Epithelial cell of esophagus (primary cell): ENCODE results near the gene WDFY1.

Experiments used
- DNase-seq: peaks from one replicate; pipeline ENCODE4 v3.0.0; 2010; ENCODE audit warnings: low read depth
- H3K4me3 ChIP-seq: 2 replicates; pipeline ENCODE4 v1.5.1; 2011; ENCODE audit warnings: mild to moderate bottlenecking, low read length, control low read depth
- TF ChIP-seq, protein P1 (sequence below): IDR thresholded peaks from 2 replicates; pipeline ENCODE4 v1.5.1; 2011; ENCODE audit warnings: low read depth, mild to moderate bottlenecking, low read length, control low read depth, inconsistent platforms; ENCODE audit not compliant: insufficient read depth; ENCODE audit errors: missing control alignments

The WDFY1 gene

DNA sequence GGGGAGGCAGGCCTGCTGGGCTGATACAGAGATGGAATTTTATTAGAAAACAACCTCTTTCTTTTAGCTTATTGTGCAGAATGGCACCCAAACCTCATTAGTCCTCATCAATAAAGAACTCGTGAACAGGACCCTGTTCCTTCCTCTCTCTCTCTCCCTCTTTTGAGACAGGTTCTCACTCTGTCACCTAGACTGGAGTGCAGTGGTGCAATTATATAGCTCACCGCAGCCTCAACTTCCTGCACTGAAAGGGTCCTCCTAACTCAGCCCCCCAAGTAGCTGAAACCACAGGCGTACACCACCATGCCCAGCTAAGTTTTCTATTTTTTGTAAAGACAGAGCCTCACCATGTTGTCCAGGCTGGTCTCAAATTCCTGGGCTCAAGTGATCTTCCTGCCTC, 86.1 kb downstream of the WDFY1 start:
- TF ChIP-seq, protein P1, sequence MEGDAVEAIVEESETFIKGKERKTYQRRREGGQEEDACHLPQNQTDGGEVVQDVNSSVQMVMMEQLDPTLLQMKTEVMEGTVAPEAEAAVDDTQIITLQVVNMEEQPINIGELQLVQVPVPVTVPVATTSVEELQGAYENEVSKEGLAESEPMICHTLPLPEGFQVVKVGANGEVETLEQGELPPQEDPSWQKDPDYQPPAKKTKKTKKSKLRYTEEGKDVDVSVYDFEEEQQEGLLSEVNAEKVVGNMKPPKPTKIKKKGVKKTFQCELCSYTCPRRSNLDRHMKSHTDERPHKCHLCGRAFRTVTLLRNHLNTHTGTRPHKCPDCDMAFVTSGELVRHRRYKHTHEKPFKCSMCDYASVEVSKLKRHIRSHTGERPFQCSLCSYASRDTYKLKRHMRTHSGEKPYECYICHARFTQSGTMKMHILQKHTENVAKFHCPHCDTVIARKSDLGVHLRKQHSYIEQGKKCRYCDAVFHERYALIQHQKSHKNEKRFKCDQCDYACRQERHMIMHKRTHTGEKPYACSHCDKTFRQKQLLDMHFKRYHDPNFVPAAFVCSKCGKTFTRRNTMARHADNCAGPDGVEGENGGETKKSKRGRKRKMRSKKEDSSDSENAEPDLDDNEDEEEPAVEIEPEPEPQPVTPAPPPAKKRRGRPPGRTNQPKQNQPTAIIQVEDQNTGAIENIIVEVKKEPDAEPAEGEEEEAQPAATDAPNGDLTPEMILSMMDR, result no peak
- DNase-seq, result no peak
- no peak overlapping the region for H3K4me3 ChIP-seq

GRCh38 chr2:223856584-223856983, 88.6 kb downstream of the WDFY1 start:
- TF ChIP-seq, protein P1, result no peak
- DNase-seq, result no peak

GRCh38 chr2:223856021-223856420, 89.1 kb downstream of the WDFY1 start:
- TF ChIP-seq, protein P1, result no peak
- no peak for DNase-seq

More at GRCh38 chr2:223856584-223856983, 88.6 kb downstream of the WDFY1 start:
- no peak overlapping the region for H3K4me3 ChIP-seq

DNA sequence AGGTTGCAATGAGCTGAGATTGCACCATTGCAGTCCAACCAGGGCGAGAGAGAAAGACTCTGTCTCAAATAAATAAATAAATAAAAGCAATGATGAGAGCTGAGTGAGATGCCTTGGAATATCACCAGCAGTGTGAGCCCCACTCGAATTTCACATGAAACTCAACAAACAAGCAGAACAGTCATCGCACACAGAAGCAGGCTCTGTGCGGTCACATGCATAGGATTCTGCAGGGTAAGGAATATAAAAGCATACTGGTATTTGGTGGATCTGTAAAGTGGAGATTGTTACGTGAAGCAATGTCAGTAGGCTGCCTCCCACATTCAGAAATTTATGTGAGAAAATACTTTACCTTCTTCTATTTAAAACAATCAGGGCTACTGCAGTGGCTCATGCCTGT, 89.7 kb downstream of the WDFY1 start:
- TF ChIP-seq, protein P1, result no peak
- no peak overlapping the region for H3K4me3 ChIP-seq
- DNase-seq, result no peak

More at GRCh38 chr2:223856021-223856420, 89.1 kb downstream of the WDFY1 start:
- H3K4me3 ChIP-seq, result no peak overlapping the region

- no peak overlapping the region for H3K4me3 ChIP-seq
- DNase-seq, result no peak
- TF ChIP-seq, protein P1, result no peak
Measured at GRCh38 chr2:223854741-223855140, 90.4 kb downstream of the WDFY1 start.

DNA sequence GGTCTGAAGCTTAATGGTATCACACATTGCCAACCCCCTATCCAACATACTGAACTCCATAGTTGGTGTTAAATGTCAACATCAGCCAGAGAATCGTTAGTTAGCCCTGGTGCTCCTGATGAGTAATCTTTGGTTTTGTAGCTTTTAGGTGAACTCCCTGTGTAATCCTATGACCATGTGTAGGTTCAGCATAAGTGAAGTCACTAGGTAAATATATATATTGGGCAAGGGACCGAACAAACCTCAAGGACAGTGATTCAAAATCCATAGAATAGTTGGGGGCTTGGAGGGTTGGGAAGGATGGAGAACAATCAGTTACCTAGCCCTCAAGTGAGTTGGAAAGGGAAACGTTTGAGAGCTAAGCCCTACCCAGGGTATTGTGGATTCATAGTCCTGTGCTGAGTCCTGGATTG, 91.7 kb downstream of the WDFY1 start:
- TF ChIP-seq, protein P1, result no peak
- DNase-seq, result peak; percentile 87
- H3K4me3 ChIP-seq, result no peak overlapping the region

DNA sequence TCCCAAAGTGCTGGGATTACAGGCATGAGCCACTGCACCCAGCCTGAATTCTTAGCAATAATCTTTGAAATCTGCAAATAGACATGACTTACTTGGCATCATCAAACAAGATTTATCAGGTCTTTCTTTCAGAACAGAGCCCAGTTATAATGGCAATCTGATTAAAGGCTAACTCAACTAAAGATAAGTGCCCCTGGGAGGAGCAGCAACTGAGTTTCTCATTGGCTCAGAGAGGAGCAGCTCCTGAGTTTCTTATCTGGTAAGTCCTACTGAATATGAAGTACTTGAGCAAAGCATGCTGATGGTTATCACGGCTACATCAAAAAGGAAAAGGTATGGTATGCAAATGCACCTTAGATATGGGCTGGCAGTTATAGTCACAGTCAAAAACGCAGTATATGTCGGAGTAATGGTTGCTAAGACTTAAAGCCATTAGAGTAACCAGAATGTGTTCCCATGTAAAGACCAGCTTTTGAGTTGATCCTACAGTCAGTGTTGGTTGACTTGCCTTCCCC, 92.8 kb downstream of the WDFY1 start:
- DNase-seq, result no peak
- TF ChIP-seq, protein P1, result no peak
- no peak overlapping the region for H3K4me3 ChIP-seq
